Activated T-cell treated with anti-CD3 and anti-CD28 coated beads for 48 hours (primary cell): ENCODE data around the gene MEIOSIN.
"Not testable (repeated sequence)": the region's sequence is repeated elsewhere in the genome, so short reads cannot be mapped to it uniquely, and the experiment has no call there.

ENCODE experiments used
- DNase-seq: peaks from one replicate; pipeline ENCODE4 v3.0.0-alpha.2; 2020; ENCODE audit warnings: low read depth

The MEIOSIN gene

GRCh38 chr19:45733160-45733810, at the start of gene MEIOSIN:
MEIOSIN (plus strand) TSS chr19:45733439; CDS start chr19:45735377, 1,938 bp downstream.
- DNase-seq: no peak

GRCh38 chr19:45685045-45685444, 48.2 kb upstream of the MEIOSIN start:
- DNase-seq: not testable (repeated sequence)

- DNase-seq: no peak
These were observed 45.6 kb upstream of the MEIOSIN start for GRCh38 chr19:45687599-45687998.

- DNase-seq: peak; percentile 91
These were observed 41.6 kb upstream of the MEIOSIN start, which contains the start of gene SNRPD2 for GRCh38 chr19:45691516-45692186. SNRPD2 (minus strand) TSS chr19:45691953; CDS start chr19:45691888, 65 bp downstream.

GRCh38 chr19:45692187-45693105, 40.8 kb upstream of the MEIOSIN start, which contains the start of gene QPCTL:
QPCTL (plus strand) TSS chr19:45692666; CDS start chr19:45692704, 38 bp downstream.
- peak; percentile 94 for DNase-seq

GRCh38 chr19:45693106-45693788, 40.0 kb upstream of the MEIOSIN start:
- DNase-seq: peak; percentile 74

GRCh38 chr19:45701676-45702075, 31.6 kb upstream of the MEIOSIN start:
- DNase-seq: no peak

GRCh38 chr19:45705115-45705514, 28.1 kb upstream of the MEIOSIN start:
- no peak for DNase-seq

- DNase-seq: no peak
These were observed 27.4 kb upstream of the MEIOSIN start for GRCh38 chr19:45705710-45706415.

- no peak for DNase-seq
These were observed 22.7 kb upstream of the MEIOSIN start for GRCh38 chr19:45710356-45711130.

- DNase-seq: no peak
These were observed 21.2 kb upstream of the MEIOSIN start for GRCh38 chr19:45711851-45712698.

GRCh38 chr19:45712699-45713067, 20.6 kb upstream of the MEIOSIN start:
- no peak for DNase-seq

GRCh38 chr19:45713141-45713540, 20.1 kb upstream of the MEIOSIN start:
- no peak for DNase-seq

- DNase-seq: no peak
These were observed 18.1 kb upstream of the MEIOSIN start for GRCh38 chr19:45715139-45715538.

GRCh38 chr19:45716359-45717130, 16.7 kb upstream of the MEIOSIN start:
- DNase-seq: no peak

GRCh38 chr19:45717131-45717982, 15.9 kb upstream of the MEIOSIN start:
- DNase-seq: peak; percentile 97

GRCh38 chr19:45717983-45718650, 15.1 kb upstream of the MEIOSIN start:
- DNase-seq: no peak
